Nephron progenitor cell (in vitro differentiated cells): Measurements from ENCODE around the gene DYRK4.

Experiments
- DNase-seq: peaks from one replicate; pipeline ENCODE4 v3.0.0; 2021
- H3K27ac Mint-ChIP-seq: 2 replicates; pipeline ENCODE4 v1.8.0; 2021; ENCODE audit warnings: mild to moderate bottlenecking, moderate library complexity, mixed read lengths
- H3K27me3 Mint-ChIP-seq: 2 replicates; pipeline ENCODE4 v1.8.0; 2021; ENCODE audit warnings: mild to moderate bottlenecking, low read depth, mixed read lengths; ENCODE audit not compliant: poor library complexity
- H3K36me3 Mint-ChIP-seq: 2 replicates; pipeline ENCODE4 v1.8.0; 2021; ENCODE audit warnings: low read depth, mixed read lengths
- H3K4me1 Mint-ChIP-seq: 2 replicates; pipeline ENCODE4 v1.8.0; 2021; ENCODE audit warnings: mixed read lengths
- H3K4me3 Mint-ChIP-seq: 2 replicates; pipeline ENCODE4 v1.8.0; 2021; ENCODE audit warnings: mild to moderate bottlenecking, moderate library complexity, mixed read lengths
- H3K9me3 Mint-ChIP-seq: 2 replicates; pipeline ENCODE4 v1.8.0; 2021; ENCODE audit warnings: mild to moderate bottlenecking, moderate library complexity, mixed read lengths
- TF ChIP-seq, protein P1 (sequence below): fragments of 200-600 bp; sonication (generic); IDR thresholded peaks from 2 replicates; pipeline ENCODE4 v1.5.0; 2021; ENCODE audit warnings: antibody characterized with exemption

Gene DYRK4

GRCh38 chr12:4530982-4531586 is 30.9 kb upstream of the DYRK4 start:
- H3K4me1 Mint-ChIP-seq = no peaks in the 10 kb centered on the region
- no peaks in the 10 kb centered on the region for H3K9me3 Mint-ChIP-seq
- TF ChIP-seq, protein P1, sequence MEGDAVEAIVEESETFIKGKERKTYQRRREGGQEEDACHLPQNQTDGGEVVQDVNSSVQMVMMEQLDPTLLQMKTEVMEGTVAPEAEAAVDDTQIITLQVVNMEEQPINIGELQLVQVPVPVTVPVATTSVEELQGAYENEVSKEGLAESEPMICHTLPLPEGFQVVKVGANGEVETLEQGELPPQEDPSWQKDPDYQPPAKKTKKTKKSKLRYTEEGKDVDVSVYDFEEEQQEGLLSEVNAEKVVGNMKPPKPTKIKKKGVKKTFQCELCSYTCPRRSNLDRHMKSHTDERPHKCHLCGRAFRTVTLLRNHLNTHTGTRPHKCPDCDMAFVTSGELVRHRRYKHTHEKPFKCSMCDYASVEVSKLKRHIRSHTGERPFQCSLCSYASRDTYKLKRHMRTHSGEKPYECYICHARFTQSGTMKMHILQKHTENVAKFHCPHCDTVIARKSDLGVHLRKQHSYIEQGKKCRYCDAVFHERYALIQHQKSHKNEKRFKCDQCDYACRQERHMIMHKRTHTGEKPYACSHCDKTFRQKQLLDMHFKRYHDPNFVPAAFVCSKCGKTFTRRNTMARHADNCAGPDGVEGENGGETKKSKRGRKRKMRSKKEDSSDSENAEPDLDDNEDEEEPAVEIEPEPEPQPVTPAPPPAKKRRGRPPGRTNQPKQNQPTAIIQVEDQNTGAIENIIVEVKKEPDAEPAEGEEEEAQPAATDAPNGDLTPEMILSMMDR = no peak
- H3K27me3 Mint-ChIP-seq = no peaks in the 10 kb centered on the region
- no peak overlapping the region for H3K4me3 Mint-ChIP-seq
- no peak overlapping the region for H3K27ac Mint-ChIP-seq
- H3K36me3 Mint-ChIP-seq = no peaks in the 10 kb centered on the region
- no peak for DNase-seq

DNA sequence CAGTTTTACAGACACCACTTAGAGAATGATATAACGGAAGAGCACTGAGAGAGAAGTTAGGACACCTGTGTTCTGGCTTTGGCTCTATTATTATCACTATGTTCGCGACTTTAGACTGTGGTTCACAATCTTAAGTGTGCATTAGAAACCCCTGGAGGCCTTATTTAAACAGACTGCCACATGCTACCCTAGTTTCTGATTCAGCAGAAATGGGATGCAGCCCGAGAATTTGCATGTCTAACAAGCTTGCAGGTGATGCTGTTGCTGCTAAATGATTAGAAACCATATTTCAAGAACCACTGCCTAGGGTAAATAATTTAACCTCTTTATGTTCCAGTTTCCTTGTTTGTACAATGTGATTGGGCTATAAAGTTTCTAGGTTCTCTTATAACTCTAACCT is 26.9 kb upstream of the DYRK4 start:
- TF ChIP-seq, protein P1 = no peak
- Mint-ChIP-seq H3K4me3 (no peak overlapping the region), H3K27me3 (no peaks in the 10 kb centered on the region), H3K4me1 (peaks cover 25% of the 10 kb centered on the region), H3K27ac (no peak overlapping the region), H3K36me3 (no peaks in the 10 kb centered on the region), H3K9me3 (no peaks in the 10 kb centered on the region)
- DNase-seq = no peak

GRCh38 chr12:4535871-4536270 is 26.1 kb upstream of the DYRK4 start:
- Mint-ChIP-seq H3K4me1 (peaks cover 27% of the 10 kb centered on the region), H3K27ac (no peak overlapping the region), H3K9me3 (no peaks in the 10 kb centered on the region), H3K27me3 (no peaks in the 10 kb centered on the region), H3K4me3 (no peak overlapping the region), H3K36me3 (no peaks in the 10 kb centered on the region)
- TF ChIP-seq, protein P1 = no peak
- DNase-seq = no peak

DNA sequence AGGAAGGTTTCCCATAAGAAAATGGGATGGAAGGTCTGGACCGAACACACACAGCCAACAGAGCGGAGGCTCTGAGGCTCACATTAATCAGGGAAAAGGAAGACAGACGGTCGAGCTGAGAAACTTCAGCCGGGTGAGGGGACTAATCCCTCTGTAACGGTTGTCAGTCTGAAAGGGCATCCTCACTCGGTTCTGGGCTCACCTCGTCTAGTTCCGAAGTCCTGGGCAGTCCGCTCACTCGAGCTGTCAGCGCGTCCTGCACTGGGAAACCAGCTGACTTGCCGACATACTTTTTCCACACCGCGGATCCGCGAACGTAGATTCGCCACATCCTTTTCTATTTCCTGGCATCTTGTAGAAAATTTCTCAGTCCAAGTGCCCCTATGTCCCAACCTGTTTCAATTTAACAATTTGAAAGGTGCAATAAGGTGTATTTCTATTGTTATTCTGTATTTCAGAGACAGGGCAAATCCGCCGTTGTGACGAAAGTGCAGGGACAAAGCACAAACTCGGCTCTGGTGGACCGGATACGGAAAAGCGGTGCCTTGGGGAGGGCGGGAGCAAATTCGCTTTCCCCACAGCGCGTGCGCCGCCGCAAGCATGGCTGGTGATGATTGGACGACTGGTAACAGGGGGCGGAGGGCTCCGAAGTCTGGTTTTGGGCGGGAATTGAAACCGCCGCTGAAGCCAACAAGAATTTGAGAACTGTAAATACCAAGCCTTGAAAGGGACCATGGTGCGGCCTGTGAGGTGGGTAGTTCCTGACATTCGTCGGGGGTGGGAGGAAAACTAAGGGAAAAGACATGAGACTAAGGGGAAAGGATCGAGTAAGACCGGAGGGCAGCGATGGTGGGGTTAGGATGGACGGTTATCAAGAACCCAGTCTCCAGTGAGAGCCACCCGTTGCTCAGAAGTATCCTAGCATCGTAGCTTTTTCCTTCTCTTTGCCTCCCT is 23.5 kb upstream of the DYRK4 start, which contains the start of gene RAD51AP1:
Gene RAD51AP1, plus strand, starts transcription at position 684 of the 954 bp plus-strand sequence. Its CDS starts 50 bp downstream, at position 734.
- H3K27ac Mint-ChIP-seq = peak within 1 kb of the TSS; percentile 100
- H3K36me3 Mint-ChIP-seq = peaks cover 6% of the 10 kb centered on the region
- DNase-seq = peak; percentile 94
- no peaks in the 10 kb centered on the region for H3K27me3 Mint-ChIP-seq
- H3K4me3 Mint-ChIP-seq = peak within 1 kb of the TSS; percentile 96
- TF ChIP-seq, protein P1 = no peak
- H3K4me1 Mint-ChIP-seq = peaks cover 27% of the 10 kb centered on the region
- H3K9me3 Mint-ChIP-seq = no peaks in the 10 kb centered on the region

DNA sequence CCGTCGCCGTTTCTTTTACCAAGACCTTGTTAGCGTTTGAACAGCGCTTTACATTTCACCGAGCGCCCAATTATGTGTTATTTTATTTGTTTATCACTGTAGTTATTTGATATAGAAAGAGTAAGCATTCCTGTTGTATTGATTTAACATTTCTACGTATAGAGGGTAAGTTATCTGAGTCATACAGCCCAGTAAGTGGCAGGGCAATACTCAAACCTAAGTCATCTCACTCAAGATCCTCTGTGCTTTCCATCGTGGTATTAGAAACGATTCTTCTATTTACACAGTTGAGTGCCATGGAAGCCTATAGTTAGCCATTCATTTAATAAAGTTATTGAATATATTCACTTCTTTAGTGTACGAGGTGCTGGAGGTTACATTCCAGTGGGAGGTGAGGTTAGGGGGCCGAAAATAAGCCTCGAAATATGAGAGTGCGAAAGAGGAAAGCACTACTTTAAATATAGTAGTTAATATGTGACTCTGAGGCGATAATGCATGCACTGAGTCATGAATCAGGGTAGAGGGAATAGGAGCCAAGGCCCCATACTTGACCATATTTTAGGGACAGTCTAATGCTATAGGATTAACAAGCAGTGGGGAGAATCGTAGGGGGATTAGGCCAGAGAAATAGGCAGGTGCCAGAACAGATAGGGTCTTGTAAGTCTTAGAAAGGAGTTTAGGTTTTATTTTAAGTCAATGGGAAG is 22.7 kb upstream of the DYRK4 start:
- peaks cover 14% of the 10 kb centered on the region for H3K36me3 Mint-ChIP-seq
- H3K4me1 Mint-ChIP-seq = peaks cover 27% of the 10 kb centered on the region
- TF ChIP-seq, protein P1 = no peak
- no peak for DNase-seq
- H3K4me3 Mint-ChIP-seq = peak overlapping the region; percentile 96
- no peaks in the 10 kb centered on the region for H3K27me3 Mint-ChIP-seq
- H3K9me3 Mint-ChIP-seq = no peaks in the 10 kb centered on the region
- peak overlapping the region; percentile 100 for H3K27ac Mint-ChIP-seq
